Measurements from ENCODE around the gene DAAM2.

Gene DAAM2

GRCh38 chr6:39791850-39792539 lies at the start of gene DAAM2:
Gene DAAM2 (plus strand): TSS chr6:39792376. CDS start chr6:39856303, 63,927 bp downstream.
- DNase-seq = no peak

- no peak for DNase-seq
These were observed 45.4 kb upstream of the DAAM2 start for GRCh38 chr6:39746795-39747194.

- no peak for DNase-seq
These were observed 39.1 kb upstream of the DAAM2 start for GRCh38 chr6:39752835-39753724.

- no peak for DNase-seq
These were observed 38.5 kb upstream of the DAAM2 start for GRCh38 chr6:39753725-39754045.

GRCh38 chr6:39754514-39755115 lies 37.6 kb upstream of the DAAM2 start:
- no peak for DNase-seq

GRCh38 chr6:39755231-39755630 lies 36.9 kb upstream of the DAAM2 start:
- DNase-seq = no peak

GRCh38 chr6:39756582-39756981 lies 35.6 kb upstream of the DAAM2 start:
- no peak for DNase-seq

GRCh38 chr6:39758905-39759605 lies 33.1 kb upstream of the DAAM2 start:
- no peak for DNase-seq

GRCh38 chr6:39760226-39760952 lies 31.8 kb upstream of the DAAM2 start:
- no peak for DNase-seq

- no peak for DNase-seq
These were observed 26.6 kb upstream of the DAAM2 start for GRCh38 chr6:39765508-39766065.

- no peak for DNase-seq
These were observed 23.2 kb upstream of the DAAM2 start for GRCh38 chr6:39769012-39769411.

- DNase-seq = no peak
These were observed 21.7 kb upstream of the DAAM2 start for GRCh38 chr6:39770446-39770845.

GRCh38 chr6:39772559-39773273 lies 19.5 kb upstream of the DAAM2 start:
- no peak for DNase-seq

GRCh38 chr6:39773782-39774181 lies 18.4 kb upstream of the DAAM2 start:
- DNase-seq = no peak

- no peak for DNase-seq
These were observed 15.6 kb upstream of the DAAM2 start for GRCh38 chr6:39776581-39776980.

- DNase-seq = no peak
These were observed 15.0 kb upstream of the DAAM2 start for GRCh38 chr6:39777218-39777617.

- DNase-seq = no peak
These were observed 14.5 kb upstream of the DAAM2 start for GRCh38 chr6:39777661-39778060.

- DNase-seq = no peak
These were observed 13.5 kb upstream of the DAAM2 start for GRCh38 chr6:39778581-39779255.

- DNase-seq = no peak
These were observed 6.9 kb upstream of the DAAM2 start for GRCh38 chr6:39785281-39785680.

- DNase-seq = no peak
These were observed 5.5 kb upstream of the DAAM2 start for GRCh38 chr6:39786649-39787048.

- no peak for DNase-seq
These were observed 4.9 kb upstream of the DAAM2 start for GRCh38 chr6:39787322-39787721.

Measured in 8988T (cell line).